ENCODE measurements around the gene PFKL.

Gene PFKL

DNA sequence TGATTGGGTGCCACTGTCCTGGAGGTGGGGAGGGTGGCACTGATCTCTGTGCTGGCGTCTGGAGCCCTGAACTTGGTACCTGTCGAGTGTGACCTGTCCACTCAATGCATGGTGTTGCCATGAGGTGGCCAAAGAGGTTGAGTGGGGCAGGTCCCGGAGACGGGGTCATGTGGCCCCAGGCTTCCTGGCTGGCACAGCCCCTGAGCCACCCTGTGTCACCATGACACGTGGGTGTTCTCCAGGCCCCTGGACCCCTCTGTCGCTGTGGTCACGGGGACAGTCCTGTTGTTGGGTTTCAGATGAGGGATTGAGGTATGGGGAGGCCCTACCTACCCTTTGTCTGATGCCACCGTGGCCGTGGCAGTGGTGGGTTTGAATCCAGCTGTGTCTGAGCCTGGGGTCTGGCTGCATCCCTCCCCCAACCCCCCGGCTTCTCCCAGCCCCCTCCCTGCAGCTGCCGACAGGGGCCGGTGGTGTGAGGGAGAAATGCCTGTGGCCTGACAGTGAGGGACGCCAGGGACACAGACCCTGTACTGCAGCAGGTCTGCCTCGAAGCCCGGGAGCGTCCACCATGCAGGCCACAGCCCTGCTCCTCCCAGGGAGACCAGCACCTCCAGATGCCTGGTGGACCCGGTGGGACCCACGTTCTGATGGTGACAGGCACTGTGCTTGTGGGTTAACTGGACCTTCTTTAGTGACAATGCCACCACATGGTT is 65.6 kb downstream of the PFKL start:
- DNase-seq (ENCODE audit: low spot score) = no peak

DNA sequence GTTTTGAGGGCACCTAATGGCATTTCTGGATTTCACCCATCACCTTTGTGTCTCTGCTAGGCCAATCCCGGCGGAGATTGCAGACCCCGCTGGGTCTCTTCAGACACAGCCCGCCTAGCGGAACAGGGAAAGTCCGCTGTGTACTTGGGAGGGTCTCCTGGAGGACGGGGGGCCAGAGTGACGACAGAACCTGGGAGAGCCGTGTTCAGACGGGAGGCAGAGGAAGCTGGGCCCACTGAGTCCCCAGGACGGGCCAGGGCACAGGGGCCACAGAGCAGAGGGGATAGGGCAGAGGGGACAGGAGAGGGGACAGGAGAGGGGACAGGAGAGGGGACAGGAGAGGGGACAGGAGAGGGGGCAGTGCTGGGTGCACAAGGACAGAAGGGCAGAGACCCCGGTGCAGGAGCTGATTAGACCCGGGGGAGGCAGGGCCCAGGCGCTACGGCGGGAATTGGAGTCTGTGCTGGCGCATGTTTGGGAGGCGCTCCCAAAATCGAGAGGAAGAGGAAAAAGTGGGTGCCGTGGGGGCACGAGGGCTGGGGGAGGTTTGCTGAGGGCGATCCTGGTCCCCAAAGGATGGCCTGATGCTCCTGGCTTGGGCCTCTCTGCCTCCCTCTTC is 66.2 kb downstream of the PFKL start:
- DNase-seq (ENCODE audit: low spot score) = no peak

DNA sequence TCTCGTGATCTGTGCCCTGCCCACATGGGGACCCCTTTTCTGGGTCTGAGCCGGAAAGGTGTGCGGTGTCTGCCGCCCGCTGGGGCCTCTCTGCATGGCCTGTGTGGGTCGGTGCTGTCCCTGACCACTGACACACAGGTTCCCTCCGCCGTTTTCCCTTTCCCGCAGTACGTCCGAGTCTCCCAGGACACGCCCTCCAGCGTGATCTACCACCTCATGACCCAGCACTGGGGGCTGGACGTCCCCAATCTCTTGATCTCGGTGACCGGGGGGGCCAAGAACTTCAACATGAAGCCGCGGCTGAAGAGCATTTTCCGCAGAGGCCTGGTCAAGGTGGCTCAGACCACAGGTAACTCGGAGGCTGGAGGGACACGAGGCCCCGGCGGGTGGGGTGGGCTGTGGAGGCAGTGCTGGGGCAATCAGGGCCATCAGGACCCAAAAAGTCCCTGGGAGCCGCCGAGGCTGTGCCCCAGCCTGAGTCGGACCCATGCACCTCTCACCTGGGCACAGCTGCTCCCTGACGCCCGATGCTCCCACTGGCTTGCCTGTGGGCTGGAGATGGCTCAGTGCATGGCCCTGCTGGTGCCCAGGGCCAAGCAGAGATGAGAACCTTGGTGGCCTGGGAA is 66.8 kb downstream of the PFKL start:
- DNase-seq (ENCODE audit: low spot score) = no peak

DNA sequence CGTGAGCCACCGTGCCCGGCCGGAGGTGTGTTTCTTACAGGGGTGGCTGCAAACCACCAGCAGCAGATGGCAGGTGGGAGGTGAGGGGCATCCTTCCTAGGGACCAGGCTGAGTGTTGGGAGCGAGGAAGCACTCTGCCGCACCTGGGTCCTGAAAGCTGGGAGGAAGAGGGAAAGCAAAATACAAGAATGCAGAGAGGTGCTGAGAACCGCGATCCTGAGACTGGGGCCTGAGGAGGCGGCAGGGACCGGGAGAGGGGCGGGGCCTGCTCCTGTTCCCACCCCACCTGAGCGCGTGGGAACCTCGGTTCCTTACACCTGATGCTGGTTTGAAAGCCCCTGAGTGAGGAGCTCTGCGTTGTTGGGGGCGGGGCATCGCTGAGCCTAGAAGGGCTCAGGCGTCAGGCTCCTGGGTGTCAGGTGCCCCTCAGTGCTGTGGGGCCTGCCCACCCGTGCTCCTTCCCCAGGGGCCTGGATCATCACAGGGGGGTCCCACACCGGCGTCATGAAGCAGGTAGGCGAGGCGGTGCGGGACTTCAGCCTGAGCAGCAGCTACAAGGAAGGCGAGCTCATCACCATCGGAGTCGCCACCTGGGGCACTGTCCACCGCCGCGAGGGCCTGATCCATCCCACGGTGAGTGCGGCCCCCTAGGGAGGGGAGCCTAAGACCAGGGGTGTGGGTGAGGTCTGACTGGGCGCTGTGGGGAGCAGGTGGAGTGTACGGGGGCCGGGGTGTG is 69.0 kb downstream of the PFKL start:
- no peak for DNase-seq (ENCODE audit: low spot score)

DNA sequence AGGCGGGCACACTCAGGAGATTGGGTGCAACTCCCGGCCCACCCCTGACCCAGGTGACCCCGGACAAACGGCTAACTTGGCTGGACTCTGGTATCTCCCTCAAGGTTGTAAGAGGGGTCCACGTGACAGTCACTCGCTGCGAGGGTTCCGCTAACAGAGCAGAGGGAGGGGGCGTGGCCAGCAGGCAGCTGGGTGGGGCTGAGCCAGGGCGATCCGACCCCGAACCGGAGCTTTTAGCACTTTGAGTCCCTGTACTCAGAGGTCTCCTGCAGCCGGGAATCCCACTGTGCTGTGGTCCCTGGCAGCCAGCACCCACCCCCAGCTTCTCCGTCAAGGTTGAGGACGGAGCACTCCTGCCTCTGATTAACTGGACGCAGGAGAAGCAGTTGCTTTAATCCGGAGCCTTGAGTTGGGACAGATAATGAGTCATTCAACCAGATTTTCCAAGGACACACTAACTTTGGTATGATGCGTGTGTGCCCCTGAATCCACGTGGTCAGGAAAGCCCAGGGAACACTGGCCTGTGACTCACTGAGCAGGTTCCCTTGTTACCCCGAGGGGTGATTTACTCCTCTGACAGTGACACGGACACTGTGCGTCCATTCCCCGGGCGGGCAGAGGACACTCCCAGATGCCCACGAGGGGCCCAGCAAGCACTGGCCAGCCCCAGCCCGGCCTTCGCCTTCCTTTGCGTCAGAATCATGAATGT is 70.3 kb downstream of the PFKL start:
- DNase-seq (ENCODE audit: low spot score) = no peak

DNA sequence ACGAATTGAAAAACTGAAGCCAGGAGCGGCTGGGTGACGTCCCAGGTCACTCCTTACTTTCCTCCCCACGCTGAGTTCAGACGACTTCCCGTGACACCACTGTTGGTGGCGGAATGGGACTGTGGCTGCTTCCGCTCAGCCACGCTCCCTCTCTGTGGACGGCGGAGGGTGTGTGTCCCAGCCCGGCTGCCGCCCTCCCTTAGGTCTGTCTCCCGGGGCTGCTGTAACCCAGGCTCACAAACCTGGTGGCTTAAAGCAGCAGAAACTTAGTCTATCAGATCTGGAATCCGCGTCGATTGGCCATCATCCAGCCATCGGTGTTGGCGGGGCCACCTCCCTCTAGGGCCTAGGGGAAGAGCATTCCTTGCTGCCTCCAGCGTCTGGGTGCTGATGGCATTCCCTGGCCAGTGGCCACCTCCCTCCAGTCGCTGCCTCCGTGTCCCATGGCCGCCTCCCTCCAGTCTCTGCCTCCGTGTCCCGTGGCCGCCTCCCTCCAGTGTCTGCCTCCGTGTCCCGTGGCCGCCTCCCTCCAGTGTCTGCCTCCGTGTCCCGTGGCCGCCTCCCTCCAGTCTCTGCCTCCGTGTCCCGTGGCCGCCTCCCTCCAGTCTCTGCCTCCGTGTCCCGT is 71.0 kb downstream of the PFKL start:
- DNase-seq (ENCODE audit: low spot score) = no peak

DNA sequence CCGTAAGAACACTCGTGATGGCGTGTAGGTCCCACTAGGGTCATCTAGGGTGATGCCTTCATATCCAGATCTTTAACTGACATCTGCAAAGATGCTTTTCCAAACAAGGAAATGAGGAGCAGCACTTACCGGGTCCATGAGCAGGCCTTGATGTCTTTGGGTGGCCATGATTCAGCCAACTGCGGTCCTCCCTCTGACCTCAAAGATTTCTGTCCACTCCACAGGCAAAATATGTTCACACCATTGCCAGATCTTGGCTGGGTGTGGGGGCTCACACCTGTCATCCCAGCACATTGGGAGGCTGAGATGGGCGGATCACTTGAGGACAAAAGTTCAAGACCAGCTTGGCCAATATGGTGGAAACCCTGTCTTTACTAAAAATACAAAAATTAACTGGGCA is 71.7 kb downstream of the PFKL start:
- no peak for DNase-seq (ENCODE audit: low spot score)

DNA sequence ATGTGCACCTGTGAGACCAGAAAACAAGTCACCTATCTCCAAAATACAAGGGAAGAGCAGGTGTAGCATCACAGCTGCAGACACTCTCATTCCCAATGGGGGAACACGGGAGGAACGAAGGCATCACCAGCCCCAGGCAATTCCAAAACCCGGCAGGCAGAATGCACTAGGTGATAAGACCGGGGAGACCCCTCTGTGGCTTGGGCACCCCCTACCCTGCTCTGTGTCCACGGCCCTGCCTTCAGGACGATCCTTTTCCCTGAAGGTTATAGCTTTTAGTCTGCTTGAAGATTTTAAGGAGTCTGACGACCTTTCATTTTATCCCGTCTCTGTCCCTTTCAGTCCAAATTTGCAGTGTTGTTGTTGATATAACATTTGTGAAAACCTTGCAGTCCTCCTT is 72.8 kb downstream of the PFKL start:
- no peak for DNase-seq (ENCODE audit: low spot score)

DNA sequence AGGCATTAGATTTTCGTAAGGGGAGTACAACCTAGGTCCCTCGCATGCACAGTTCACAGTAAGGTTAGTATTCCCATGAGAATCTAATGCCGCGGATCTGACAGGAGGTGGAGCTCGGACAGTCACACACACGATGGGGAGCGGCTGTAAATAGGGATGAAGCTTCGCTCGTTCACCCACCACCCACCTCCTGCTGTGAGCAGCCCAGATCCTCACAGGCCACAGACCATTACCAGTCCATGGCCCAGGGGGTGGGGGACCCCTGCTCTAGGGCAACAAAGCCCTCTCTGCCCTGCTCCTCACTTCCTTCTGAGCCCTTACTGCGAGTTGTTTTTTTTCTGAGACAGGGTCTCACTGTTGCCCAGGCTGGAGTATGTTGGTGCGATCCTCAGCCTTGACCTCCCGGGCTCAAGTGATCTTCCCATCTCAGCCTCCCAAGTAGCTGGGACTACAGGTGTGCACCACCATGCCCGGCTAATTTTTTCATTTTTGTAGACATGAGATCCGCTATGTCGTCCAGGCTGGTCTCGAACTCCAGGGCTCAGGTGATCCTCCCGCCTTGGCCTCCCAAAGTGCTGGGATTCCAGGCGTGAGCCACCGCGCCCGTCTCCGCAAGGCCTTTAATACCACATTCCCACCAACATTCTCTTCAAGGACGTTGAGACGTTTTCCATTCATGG is 74.9 kb downstream of the PFKL start:
- no peak for DNase-seq (ENCODE audit: low spot score)

DNA sequence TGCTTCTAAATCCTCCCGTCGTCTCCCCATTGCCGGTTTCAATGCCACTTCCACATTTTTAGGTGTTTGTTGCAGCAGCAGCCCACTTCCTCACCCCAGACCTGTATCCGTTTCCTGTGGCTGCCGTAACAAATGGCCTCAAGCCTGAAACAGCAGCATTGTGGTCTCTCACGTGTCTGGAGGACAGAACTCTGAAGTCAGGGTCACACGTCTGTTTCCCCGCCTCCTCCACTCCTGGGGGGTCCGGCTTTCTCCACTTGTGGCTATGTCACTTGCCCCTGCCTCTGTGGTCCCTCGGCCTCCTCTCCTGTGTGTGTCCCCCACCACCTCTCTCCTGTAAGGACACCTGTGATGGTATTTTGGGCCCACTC is 75.4 kb downstream of the PFKL start:
- DNase-seq (ENCODE audit: low spot score) = peak; percentile 22

DNA sequence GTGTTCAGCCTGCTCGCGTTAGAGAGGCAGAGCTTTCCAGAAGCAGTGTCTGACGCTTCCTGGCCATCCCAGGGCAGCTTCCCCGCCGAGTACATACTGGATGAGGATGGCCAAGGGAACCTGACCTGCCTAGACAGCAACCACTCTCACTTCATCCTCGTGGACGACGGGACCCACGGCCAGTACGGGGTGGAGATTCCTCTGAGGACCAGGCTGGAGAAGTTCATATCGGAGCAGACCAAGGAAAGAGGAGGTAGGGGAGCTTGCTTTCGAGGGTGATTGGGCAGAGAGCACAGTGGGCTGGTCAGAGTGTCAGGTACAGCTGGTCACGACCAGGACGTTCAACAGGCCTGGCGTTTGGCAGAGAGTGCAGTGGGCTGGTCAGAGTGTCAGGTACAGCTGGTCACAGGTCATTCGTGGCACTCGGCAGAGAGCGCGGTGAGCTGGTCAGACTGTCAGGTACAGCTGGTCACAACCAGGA is 75.9 kb downstream of the PFKL start:
- no peak for DNase-seq (ENCODE audit: low spot score)

DNA sequence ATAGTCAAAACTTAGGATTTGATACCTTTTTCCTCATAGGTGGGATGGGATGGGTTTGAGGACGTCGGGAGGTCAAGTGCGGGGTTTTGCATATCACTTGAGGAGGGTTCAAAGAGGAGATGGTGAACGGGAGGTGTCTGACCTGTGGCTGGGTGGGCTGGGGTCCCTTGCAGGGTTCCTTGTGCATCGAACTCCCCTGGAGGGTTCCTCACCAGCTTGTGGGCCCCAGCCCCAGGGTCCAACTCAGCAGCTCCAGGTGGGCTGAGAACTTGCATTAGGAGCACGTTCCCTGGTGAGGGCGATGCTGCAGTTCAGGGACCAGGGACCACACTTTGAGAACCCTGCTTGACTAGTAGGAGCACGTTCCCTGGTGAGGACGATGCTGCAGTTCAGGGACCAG is 76.8 kb downstream of the PFKL start:
- DNase-seq (ENCODE audit: low spot score) = no peak
